Ramos (cell line): ENCODE results near the gene COL9A3.

Experiments
- in situ Hi-C: fragments of 300-500 bp; cut with MboI; formaldehyde crosslinking; loops from one replicate; pipeline ENCODE4 v1.14.3; 2022; ENCODE audit warnings: low sequenced_read_pairs; ENCODE audit not compliant: unreplicated experiment

Gene COL9A3

GRCh38 chr20:62808211-62808865 is 8.5 kb upstream of the COL9A3 start:
- in situ Hi-C loops = no loop called here

- in situ Hi-C loops = no loop called here
Measured at GRCh38 chr20:62809530-62810428, 7.1 kb upstream of the COL9A3 start.

GRCh38 chr20:62811320-62811719 is 5.5 kb upstream of the COL9A3 start:
- in situ Hi-C loops = no loop called here

- in situ Hi-C loops = no loop called here
Measured at GRCh38 chr20:62811720-62812119, 5.1 kb upstream of the COL9A3 start.

GRCh38 chr20:62812181-62812906 is 4.5 kb upstream of the COL9A3 start:
- in situ Hi-C loops = no loop called here

- in situ Hi-C loops = no loop called here
Measured at GRCh38 chr20:62812907-62813200, 4.0 kb upstream of the COL9A3 start.

- in situ Hi-C loops = no loop called here
Measured at GRCh38 chr20:62813588-62813987, 3.3 kb upstream of the COL9A3 start.

- in situ Hi-C loops = no loop called here
Measured at GRCh38 chr20:62814060-62814708, 2.7 kb upstream of the COL9A3 start.

- in situ Hi-C loops = no loop called here
Measured at GRCh38 chr20:62814709-62815065, 2.2 kb upstream of the COL9A3 start.

GRCh38 chr20:62815066-62815991 is 1.5 kb upstream of the COL9A3 start:
- in situ Hi-C loops = no loop called here

GRCh38 chr20:62816031-62816883 is 593 bp upstream of the COL9A3 start:
- in situ Hi-C loops = no loop called here

GRCh38 chr20:62817975-62818591 is 1.2 kb downstream of the COL9A3 start:
- in situ Hi-C loops = no loop called here

GRCh38 chr20:62818592-62819493 is 2.0 kb downstream of the COL9A3 start:
- in situ Hi-C loops = no loop called here

GRCh38 chr20:62819494-62820174 is 2.8 kb downstream of the COL9A3 start:
- in situ Hi-C loops = no loop called here

GRCh38 chr20:62820208-62820961 is 3.5 kb downstream of the COL9A3 start:
- in situ Hi-C loops = no loop called here
